Measurements from ENCODE around the gene NAT9. TPM values are rescaled to one million over a fixed set of nuclear protein-coding genes. Genes with fewer than 3 reads are reported as not detected.

The NAT9 gene
- total RNA-seq, 1 donor from 2014 or later, result 67.8 TPM

- Mint-ChIP-seq H3K27ac (ENCODE audit: unreplicated experiment) (no peak overlapping the region), H3K4me1 (ENCODE audit: low read depth, unreplicated experiment) (peaks cover 3% of the 10 kb centered on the region), H3K36me3 (ENCODE audit: unreplicated experiment) (no peaks in the 10 kb centered on the region), H3K27me3 (ENCODE audit: unreplicated experiment) (peaks cover under 1% of the 10 kb centered on the region), H3K9me3 (ENCODE audit: unreplicated experiment) (peaks cover 1% of the 10 kb centered on the region), H3K4me3 (ENCODE audit: unreplicated experiment) (no peak overlapping the region)
- TF ChIP-seq, protein P1, sequence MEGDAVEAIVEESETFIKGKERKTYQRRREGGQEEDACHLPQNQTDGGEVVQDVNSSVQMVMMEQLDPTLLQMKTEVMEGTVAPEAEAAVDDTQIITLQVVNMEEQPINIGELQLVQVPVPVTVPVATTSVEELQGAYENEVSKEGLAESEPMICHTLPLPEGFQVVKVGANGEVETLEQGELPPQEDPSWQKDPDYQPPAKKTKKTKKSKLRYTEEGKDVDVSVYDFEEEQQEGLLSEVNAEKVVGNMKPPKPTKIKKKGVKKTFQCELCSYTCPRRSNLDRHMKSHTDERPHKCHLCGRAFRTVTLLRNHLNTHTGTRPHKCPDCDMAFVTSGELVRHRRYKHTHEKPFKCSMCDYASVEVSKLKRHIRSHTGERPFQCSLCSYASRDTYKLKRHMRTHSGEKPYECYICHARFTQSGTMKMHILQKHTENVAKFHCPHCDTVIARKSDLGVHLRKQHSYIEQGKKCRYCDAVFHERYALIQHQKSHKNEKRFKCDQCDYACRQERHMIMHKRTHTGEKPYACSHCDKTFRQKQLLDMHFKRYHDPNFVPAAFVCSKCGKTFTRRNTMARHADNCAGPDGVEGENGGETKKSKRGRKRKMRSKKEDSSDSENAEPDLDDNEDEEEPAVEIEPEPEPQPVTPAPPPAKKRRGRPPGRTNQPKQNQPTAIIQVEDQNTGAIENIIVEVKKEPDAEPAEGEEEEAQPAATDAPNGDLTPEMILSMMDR (IDR thresholded peaks at IDR 0.05; ENCODE audit: partially characterized antibody, unreplicated experiment), result no peak
- no peak for DNase-seq
These were observed 10.4 kb upstream of the NAT9 start for GRCh38 chr17:74786431-74787055.

- H3K27me3 Mint-ChIP-seq (ENCODE audit: unreplicated experiment), result no peaks in the 10 kb centered on the region
- no peak overlapping the region for H3K4me3 Mint-ChIP-seq (ENCODE audit: unreplicated experiment)
- no peak overlapping the region for H3K27ac Mint-ChIP-seq (ENCODE audit: unreplicated experiment)
- peaks cover 3% of the 10 kb centered on the region for H3K4me1 Mint-ChIP-seq (ENCODE audit: low read depth, unreplicated experiment)
- H3K9me3 Mint-ChIP-seq (ENCODE audit: unreplicated experiment), result peaks cover 1% of the 10 kb centered on the region
- no peak for DNase-seq
- TF ChIP-seq, protein P1 (IDR thresholded peaks at IDR 0.05; ENCODE audit: partially characterized antibody, unreplicated experiment), result no peak
- no peaks in the 10 kb centered on the region for H3K36me3 Mint-ChIP-seq (ENCODE audit: unreplicated experiment)
These were observed 9.8 kb upstream of the NAT9 start for GRCh38 chr17:74785981-74786360.

GRCh38 chr17:74785096-74785980 is 9.2 kb upstream of the NAT9 start:
- no peak for DNase-seq
- Mint-ChIP-seq H3K36me3 (ENCODE audit: unreplicated experiment) (no peaks in the 10 kb centered on the region), H3K9me3 (ENCODE audit: unreplicated experiment) (peaks cover 1% of the 10 kb centered on the region), H3K4me3 (ENCODE audit: unreplicated experiment) (no peak overlapping the region), H3K4me1 (ENCODE audit: low read depth, unreplicated experiment) (peaks cover 6% of the 10 kb centered on the region), H3K27ac (ENCODE audit: unreplicated experiment) (no peak overlapping the region), H3K27me3 (ENCODE audit: unreplicated experiment) (no peaks in the 10 kb centered on the region)
- TF ChIP-seq, protein P1 (IDR thresholded peaks at IDR 0.05; ENCODE audit: partially characterized antibody, unreplicated experiment), result no peak

- H3K27me3 Mint-ChIP-seq (ENCODE audit: unreplicated experiment), result no peaks in the 10 kb centered on the region
- H3K4me3 Mint-ChIP-seq (ENCODE audit: unreplicated experiment), result no peak overlapping the region
- TF ChIP-seq, protein P1 (IDR thresholded peaks at IDR 0.05; ENCODE audit: partially characterized antibody, unreplicated experiment), result no peak
- H3K9me3 Mint-ChIP-seq (ENCODE audit: unreplicated experiment), result peaks cover 1% of the 10 kb centered on the region
- H3K27ac Mint-ChIP-seq (ENCODE audit: unreplicated experiment), result no peak overlapping the region
- no peaks in the 10 kb centered on the region for H3K36me3 Mint-ChIP-seq (ENCODE audit: unreplicated experiment)
- peaks cover 13% of the 10 kb centered on the region for H3K4me1 Mint-ChIP-seq (ENCODE audit: low read depth, unreplicated experiment)
- no peak for DNase-seq
These were observed 8.1 kb upstream of the NAT9 start for GRCh38 chr17:74784125-74784810.

All from glutamatergic neuron (in vitro differentiated cells).